Right kidney (tissue), 9 donors: Measurements from ENCODE around the gene MAGEB18.

Experiments
- DNase-seq: peaks from one replicate; pipeline ENCODE4 v3.0.0-alpha.2; 2016
- long read RNA-seq, 8 donors: transcript quantifications; one replicate each; lab custom pipeline, GENCODE V29; 2026

MAGEB18 gene
- long read RNA-seq, donor 1 = 0 reads
- long read RNA-seq, donor 2 = 0 reads
- long read RNA-seq, donor 3 = 0 reads
- long read RNA-seq, donor 4 = 0 reads
- long read RNA-seq, donor 5 = 0 reads
- long read RNA-seq, donor 6 = 0 reads
- long read RNA-seq, donor 7 = 0 reads
- long read RNA-seq, donor 8 = 0 reads

- DNase-seq = no peak
Measured at GRCh38 chrX:26138274-26138673, at the start of gene MAGEB18. Gene MAGEB18, plus strand, starts transcription at chrX:26138343. Its CDS starts 643 bp downstream, at chrX:26138986.

- no peak for DNase-seq
Measured at GRCh38 chrX:26100421-26100920, 37.7 kb upstream of the MAGEB18 start.

GRCh38 chrX:26109142-26109541, 29.0 kb upstream of the MAGEB18 start:
- DNase-seq = no peak

- DNase-seq = no peak
Measured at GRCh38 chrX:26146024-26146423, 7.9 kb downstream of the MAGEB18 start.

GRCh38 chrX:26160301-26160700, 22.2 kb downstream of the MAGEB18 start, which contains the start of gene MAGEB6B:
Gene MAGEB6B, plus strand, starts transcription at chrX:26160601. Its CDS starts 0 bp downstream, at chrX:26160601.
- no peak for DNase-seq
